ENCODE data around the gene NIN. TPM values are rescaled to one million over a fixed set of nuclear protein-coding genes. Genes with fewer than 3 reads are reported as not detected.

Gene NIN
- total and polyA plus RNA-seq, 7 donors, result 7.3 to 47.7 (median 24.3) TPM

- ATAC-seq, result peak in 3 of 4 donors; percentile 11 to 33 (median 25)
These were observed 113.2 kb downstream of the NIN start for GRCh38 chr14:50717811-50718210.

GRCh38 chr14:50714450-50715073, 116.4 kb downstream of the NIN start:
- TF ChIP-seq CTCF (IDR thresholded peaks at IDR 0.05), result peak; percentile 40
- no peaks in the 10 kb centered on the region for H3K27me3 ChIP-seq (ENCODE audit: insufficient read depth in 3 of 3, low read length in 2 of 3)
- 65 to 74% (median 71%) methylated on average over 2 of the region's 2 CpGs for WGBS, 3 donors
- intact Hi-C loops (cut with DNase I), result loop anchor here (5.0 to 10.0 kb wide), 2 partner anchors 110 to 112 kb away; no protein-coding TSS in a partner anchor
- ATAC-seq, result peak in 2 of 4 donors; percentile 59 to 66
- no peak for DNase-seq
- H3K4me1 ChIP-seq, result no peaks in the 10 kb centered on the region
- H3K9me3 ChIP-seq, result no peaks in the 10 kb centered on the region
- H3K36me3 ChIP-seq (ENCODE audit: insufficient read depth in 1 of 2, low read depth in 1 of 2), result no peaks in the 10 kb centered on the region
- H3K4me3 ChIP-seq, result no peak overlapping the region
- no peak overlapping the region for H3K27ac ChIP-seq

More at GRCh38 chr14:50717811-50718210, 113.2 kb downstream of the NIN start:
- no peak overlapping the region for H3K27ac ChIP-seq
- H3K9me3 ChIP-seq, result no peaks in the 10 kb centered on the region
- intact Hi-C loops (cut with DNase I), result loop anchor here (5.0 to 10.0 kb wide), 2 partner anchors 113 to 116 kb away; no protein-coding TSS in a partner anchor
- no peaks in the 10 kb centered on the region for H3K27me3 ChIP-seq (ENCODE audit: insufficient read depth in 3 of 3, low read length in 2 of 3)
- no peaks in the 10 kb centered on the region for H3K4me1 ChIP-seq
- H3K36me3 ChIP-seq (ENCODE audit: insufficient read depth in 1 of 2, low read depth in 1 of 2), result peaks cover 9 to 26% of the 10 kb centered on the region in 2 donors
- 68 to 73% (median 72%) methylated on average over 7 of the region's 7 CpGs for WGBS, 3 donors
- DNase-seq, result no peak
- no peak overlapping the region for H3K4me3 ChIP-seq
- no peak for TF ChIP-seq CTCF (IDR thresholded peaks at IDR 0.05)

DNA sequence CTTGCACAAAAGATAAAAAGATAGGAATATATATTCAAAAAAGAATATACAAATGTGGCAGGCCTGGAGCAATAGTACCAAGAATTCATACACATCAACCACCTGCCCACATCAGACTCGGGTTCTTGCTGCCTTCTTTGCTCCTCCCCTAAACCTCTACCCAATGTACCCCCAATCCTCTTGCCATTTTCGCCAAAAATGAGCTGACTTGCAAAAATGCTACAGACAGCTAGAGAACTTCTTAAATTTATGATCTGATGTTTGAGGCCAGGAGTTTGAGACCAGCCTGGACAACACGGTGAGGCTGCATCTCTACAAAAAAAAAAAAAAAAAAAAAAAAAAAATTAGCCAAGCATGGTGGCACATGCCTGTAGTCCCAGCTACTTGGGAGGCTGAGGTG, 119.9 kb downstream of the NIN start:
- no peaks in the 10 kb centered on the region for H3K4me1 ChIP-seq
- ATAC-seq (no peak), DNase-seq (no peak)
- H3K36me3 ChIP-seq (ENCODE audit: insufficient read depth in 1 of 2, low read depth in 1 of 2), result no peaks in the 10 kb centered on the region
- intact Hi-C loops (cut with DNase I), result loop anchor here in 1 of 2 donors (10.0 kb wide), 1 partner anchor 106 kb away; no protein-coding TSS in a partner anchor
- TF ChIP-seq CTCF (IDR thresholded peaks at IDR 0.05), result no peak
- no peak overlapping the region for H3K27ac ChIP-seq
- 73 to 91% (median 84%) methylated on average over 3 of the region's 3 CpGs for WGBS, 3 donors
- no peaks in the 10 kb centered on the region for H3K9me3 ChIP-seq
- no peaks in the 10 kb centered on the region for H3K27me3 ChIP-seq (ENCODE audit: insufficient read depth in 3 of 3, low read length in 2 of 3)
- no peak overlapping the region for H3K4me3 ChIP-seq

- Histone ChIP-seq H3K36me3 (ENCODE audit: insufficient read depth in 1 of 2, low read depth in 1 of 2) (no peaks in the 10 kb centered on the region), H3K27me3 (ENCODE audit: insufficient read depth in 3 of 3, low read length in 2 of 3) (no peaks in the 10 kb centered on the region), H3K9me3 (no peaks in the 10 kb centered on the region), H3K4me3 (no peak overlapping the region), H3K4me1 (no peaks in the 10 kb centered on the region), H3K27ac (no peak overlapping the region)
- no peak for TF ChIP-seq CTCF (IDR thresholded peaks at IDR 0.05)
- 94 to 96% (median 95%) methylated on average over 22 of the region's 22 CpGs for WGBS, 3 donors
- ATAC-seq (no peak), DNase-seq (no peak)
- intact Hi-C loops (cut with DNase I), result no loop called here
These were observed 125.9 kb downstream of the NIN start for GRCh38 chr14:50705026-50705593.

Data from psoas muscle (tissue), 8 donors.